ENCODE measurements around the gene ZNF438. TPM values are rescaled to one million over a fixed set of nuclear protein-coding genes. Genes with fewer than 3 reads are reported as not detected.

ZNF438 gene
- total and polyA plus RNA-seq, 7 donors, result 3.9 to 18.9 (median 11.9) TPM

DNA sequence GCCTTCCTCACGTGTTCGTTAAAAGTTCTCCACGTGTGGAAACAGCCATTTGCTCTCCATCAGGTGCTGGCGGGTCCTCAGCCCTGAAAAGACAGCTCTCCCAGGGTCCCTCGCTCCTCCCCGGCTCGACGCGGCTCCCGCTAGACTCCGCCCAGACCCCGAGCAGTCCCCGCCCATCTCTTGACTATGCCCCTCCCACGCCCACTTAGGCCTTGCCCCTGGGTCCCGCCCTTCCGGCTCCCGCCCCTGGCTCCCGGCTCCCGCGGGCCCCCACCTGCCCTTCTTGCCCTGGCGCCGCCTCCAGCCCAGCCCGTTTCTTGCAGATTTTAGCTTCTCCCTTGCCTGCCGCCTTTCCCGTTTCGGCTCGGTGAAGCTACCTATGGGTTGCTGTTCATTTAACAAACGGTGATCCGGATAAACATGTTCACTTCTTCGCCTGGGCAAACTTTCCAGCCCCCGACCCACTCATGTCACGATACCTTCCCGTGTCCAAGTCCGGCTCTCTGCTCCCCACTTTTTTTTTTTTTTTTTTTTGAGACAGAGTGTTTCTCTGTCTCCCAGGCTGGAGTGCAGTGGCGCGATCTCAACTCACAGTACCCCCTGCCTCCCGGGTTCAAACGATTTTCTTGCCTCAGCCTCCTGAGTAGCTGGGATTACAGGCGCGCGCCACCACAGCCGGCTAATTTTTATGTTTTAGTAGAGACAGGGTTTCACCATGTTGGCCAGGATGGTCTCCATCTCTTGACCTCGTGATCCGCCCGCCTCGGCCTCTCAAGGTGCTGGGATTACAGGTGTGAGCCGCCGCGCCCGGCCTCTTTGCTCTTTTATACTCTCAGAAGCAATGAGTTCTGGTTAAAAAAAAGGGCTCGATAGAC, 830 bp upstream of the ZNF438 start:
- peak; percentile 99 for DNase-seq

DNA sequence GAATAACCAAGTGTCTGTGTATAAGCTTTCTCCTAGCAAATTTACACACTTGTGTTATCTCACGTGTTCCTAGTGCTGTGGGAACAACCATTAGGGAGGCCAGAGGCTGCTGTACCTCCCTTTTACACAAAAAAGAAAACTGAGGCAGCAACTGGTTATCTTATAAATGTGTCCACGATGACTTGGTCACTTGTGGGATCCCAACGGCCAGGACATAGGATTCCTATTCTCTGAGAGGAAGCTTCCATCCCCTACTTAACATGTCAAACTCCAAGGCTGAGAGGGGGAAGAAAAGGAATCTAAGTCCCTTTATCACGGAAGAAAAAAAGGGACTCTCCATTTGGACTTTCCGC, 484 bp downstream of the ZNF438 start:
- no peak for DNase-seq
- intact Hi-C loops (cut with DNase I), result loop anchor here (2.0 to 5.0 kb wide), 7 partner anchors 101 to 776 kb away; no protein-coding TSS in a partner anchor
- Histone ChIP-seq H3K27me3 (no peaks in the 10 kb centered on the region), H3K4me1 (peaks cover 2 to 35% (median 21%) of the 10 kb centered on the region in 4 donors), H3K4me3 (peak overlapping the region; percentile 57 to 77 (median 66)), H3K36me3 (no peaks in the 10 kb centered on the region), H3K27ac (peak overlapping the region; percentile 96 to 100 (median 99)), H3K9me3 (no peaks in the 10 kb centered on the region)
- 4 to 15% methylated on average over 5 of the region's 5 CpGs for WGBS, 2 donors
- TF ChIP-seq POLR2AphosphoS5 (IDR thresholded peaks at IDR 0.05) (no peak), EP300 (IDR thresholded peaks at IDR 0.05) (no peak), POLR2A (IDR thresholded peaks at IDR 0.05) (no peak)
- TF ChIP-seq, protein P1, sequence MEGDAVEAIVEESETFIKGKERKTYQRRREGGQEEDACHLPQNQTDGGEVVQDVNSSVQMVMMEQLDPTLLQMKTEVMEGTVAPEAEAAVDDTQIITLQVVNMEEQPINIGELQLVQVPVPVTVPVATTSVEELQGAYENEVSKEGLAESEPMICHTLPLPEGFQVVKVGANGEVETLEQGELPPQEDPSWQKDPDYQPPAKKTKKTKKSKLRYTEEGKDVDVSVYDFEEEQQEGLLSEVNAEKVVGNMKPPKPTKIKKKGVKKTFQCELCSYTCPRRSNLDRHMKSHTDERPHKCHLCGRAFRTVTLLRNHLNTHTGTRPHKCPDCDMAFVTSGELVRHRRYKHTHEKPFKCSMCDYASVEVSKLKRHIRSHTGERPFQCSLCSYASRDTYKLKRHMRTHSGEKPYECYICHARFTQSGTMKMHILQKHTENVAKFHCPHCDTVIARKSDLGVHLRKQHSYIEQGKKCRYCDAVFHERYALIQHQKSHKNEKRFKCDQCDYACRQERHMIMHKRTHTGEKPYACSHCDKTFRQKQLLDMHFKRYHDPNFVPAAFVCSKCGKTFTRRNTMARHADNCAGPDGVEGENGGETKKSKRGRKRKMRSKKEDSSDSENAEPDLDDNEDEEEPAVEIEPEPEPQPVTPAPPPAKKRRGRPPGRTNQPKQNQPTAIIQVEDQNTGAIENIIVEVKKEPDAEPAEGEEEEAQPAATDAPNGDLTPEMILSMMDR (IDR thresholded peaks at IDR 0.05), result no peak

More for the DNA sequence above, 830 bp upstream of the ZNF438 start:
- no peaks in the 10 kb centered on the region for H3K27me3 ChIP-seq
- peak in 1 of 4 donors; percentile 20 for TF ChIP-seq EP300 (IDR thresholded peaks at IDR 0.05)
- TF ChIP-seq, protein P1 (IDR thresholded peaks at IDR 0.05), result no peak
- no peak for TF ChIP-seq POLR2A (IDR thresholded peaks at IDR 0.05)
- peak; percentile 68 to 85 (median 72) for TF ChIP-seq POLR2AphosphoS5 (IDR thresholded peaks at IDR 0.05)
- intact Hi-C loops (cut with DNase I), result loop anchor here (2.0 to 5.0 kb wide), 7 partner anchors 100 to 775 kb away; partner anchors contain the start of gene ZEB1
- no peaks in the 10 kb centered on the region for H3K36me3 ChIP-seq
- H3K9me3 ChIP-seq, result no peaks in the 10 kb centered on the region
- H3K27ac ChIP-seq, result peak overlapping the region; percentile 96 to 100 (median 99)
- peaks cover 2 to 35% (median 21%) of the 10 kb centered on the region in 4 donors for H3K4me1 ChIP-seq
- peak overlapping the region; percentile 57 to 77 (median 66) for H3K4me3 ChIP-seq
- WGBS, 2 donors, result 10 to 25% methylated on average over 51 of the region's 51 CpGs

DNA sequence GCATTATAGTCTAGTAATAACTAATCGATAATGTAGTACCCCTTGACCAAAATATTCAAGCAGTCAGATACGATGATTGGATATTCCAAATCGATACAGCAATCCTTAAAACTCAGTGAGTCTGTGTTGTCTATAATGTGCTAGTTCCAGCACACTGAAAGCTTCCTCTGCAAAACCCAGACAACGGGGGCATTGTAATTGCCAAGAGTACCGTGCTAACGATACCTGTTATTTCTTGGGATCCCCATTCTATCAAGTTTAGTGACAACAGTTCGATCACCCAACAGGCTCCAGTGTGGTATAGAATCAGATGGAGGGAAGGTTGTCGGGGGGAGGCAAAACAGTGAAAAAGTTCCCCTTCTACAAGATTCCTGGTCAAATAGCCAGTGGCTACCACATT, 865 bp downstream of the ZNF438 start:
- 83 to 86% methylated on average over 8 of the region's 8 CpGs for WGBS, 2 donors
- Histone ChIP-seq H3K27me3 (no peaks in the 10 kb centered on the region), H3K4me3 (peak overlapping the region; percentile 57 to 77 (median 66)), H3K36me3 (no peaks in the 10 kb centered on the region), H3K27ac (peak overlapping the region; percentile 96 to 100 (median 99)), H3K4me1 (peaks cover 2 to 35% (median 21%) of the 10 kb centered on the region in 4 donors), H3K9me3 (no peaks in the 10 kb centered on the region)
- TF ChIP-seq EP300 (IDR thresholded peaks at IDR 0.05) (no peak), POLR2AphosphoS5 (IDR thresholded peaks at IDR 0.05) (no peak), POLR2A (IDR thresholded peaks at IDR 0.05) (no peak)
- TF ChIP-seq, protein P1 (IDR thresholded peaks at IDR 0.05), result no peak
- no peak for DNase-seq
- intact Hi-C loops (cut with DNase I), result loop anchor here (1.0 to 5.0 kb wide), 8 partner anchors 102 to 777 kb away; no protein-coding TSS in a partner anchor

DNA sequence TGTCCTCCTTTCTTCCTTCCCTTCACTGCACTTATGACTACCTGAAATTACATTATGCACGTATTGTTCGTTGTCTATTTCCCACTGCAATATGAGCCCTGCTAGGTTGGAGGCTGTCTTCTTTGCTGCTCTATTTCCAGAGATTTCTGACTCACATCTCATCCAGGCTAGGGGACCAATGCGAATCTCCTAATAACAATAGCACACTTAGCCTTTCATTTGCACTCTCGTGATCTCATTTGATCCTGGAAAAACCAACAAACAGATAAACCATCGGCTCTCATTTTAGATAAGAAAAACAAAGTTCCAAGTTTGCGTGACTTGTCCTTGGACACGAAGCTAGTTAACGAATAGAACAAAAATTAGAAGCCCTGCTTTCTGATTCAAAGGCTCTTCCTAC, 1.4 kb downstream of the ZNF438 start:
- H3K36me3 ChIP-seq, result no peaks in the 10 kb centered on the region
- no peak for TF ChIP-seq POLR2A (IDR thresholded peaks at IDR 0.05)
- no peak for TF ChIP-seq EP300 (IDR thresholded peaks at IDR 0.05)
- TF ChIP-seq, protein P1 (IDR thresholded peaks at IDR 0.05), result no peak
- no peak for TF ChIP-seq POLR2AphosphoS5 (IDR thresholded peaks at IDR 0.05)
- H3K27me3 ChIP-seq, result no peaks in the 10 kb centered on the region
- H3K4me3 ChIP-seq, result no peak overlapping the region
- H3K4me1 ChIP-seq, result peaks cover 2 to 38% (median 21%) of the 10 kb centered on the region in 4 donors
- DNase-seq, result no peak
- H3K27ac ChIP-seq, result peak overlapping the region; percentile 96 to 100 (median 99)
- H3K9me3 ChIP-seq, result no peaks in the 10 kb centered on the region
- intact Hi-C loops (cut with DNase I), result loop anchor here (1.0 to 5.0 kb wide), 8 partner anchors 102 to 777 kb away; no protein-coding TSS in a partner anchor
- WGBS, 2 donors, result 87% methylated on average over 8 of the region's 8 CpGs

Measured in sigmoid colon (tissue), 7 donors.